GM23338 (cell line): ENCODE results near the gene ADAMTS8. TPM values are rescaled to one million over a fixed set of nuclear protein-coding genes. Genes with fewer than 3 reads are reported as not detected.

Experiments used
- ATAC-seq: fragments of 200-7000 bp; cut with Tn5 transposase; 3 replicates; pipeline ENCODE4 v1.9.1; 2020
- DNase-seq: peaks from one replicate; pipeline ENCODE4 v3.0.0-alpha.2; 2015; ENCODE audit warnings: low spot score
- H2AFZ ChIP-seq: fragments of 200-600 bp; sonication (generic); 2 replicates; pipeline ENCODE4 v1.8.0; 2016; ENCODE audit warnings: antibody characterized with exemption, mild to moderate bottlenecking, moderate library complexity
- H3F3A ChIP-seq: fragments of 200-600 bp; sonication (generic); replicated peaks from 2 replicates; pipeline ENCODE4 v1.8.0; 2017; ENCODE audit warnings: antibody characterized with exemption, mixed run types, low read depth
- H3K27ac ChIP-seq: fragments of 200-600 bp; sonication (generic); 2 replicates; pipeline ENCODE4 v1.6.1; 2016; ENCODE audit warnings: low read depth
- H3K27me3 ChIP-seq: fragments of 200-600 bp; sonication (generic); 2 replicates; pipeline ENCODE4 v1.8.0; 2016; ENCODE audit warnings: mild to moderate bottlenecking, mixed run types, moderate library complexity; ENCODE audit not compliant: insufficient read depth
- H3K36me3 ChIP-seq: fragments of 200-600 bp; sonication (generic); 2 replicates; pipeline ENCODE4 v1.8.0; 2016; ENCODE audit warnings: mild to moderate bottlenecking; ENCODE audit not compliant: insufficient read depth
- H3K4me1 ChIP-seq: fragments of 200-600 bp; sonication (generic); 2 replicates; pipeline ENCODE4 v1.8.0; 2016; ENCODE audit warnings: mild to moderate bottlenecking, moderate library complexity; ENCODE audit not compliant: insufficient read depth
- H3K4me2 ChIP-seq: fragments of 200-600 bp; sonication (generic); 2 replicates; pipeline ENCODE4 v1.7.1; 2017; ENCODE audit warnings: mixed run types
- H3K4me3 ChIP-seq: fragments of 200-600 bp; sonication (generic); 2 replicates; pipeline ENCODE4 v1.6.1; 2016; ENCODE audit warnings: mixed run types
- H3K79me2 ChIP-seq: fragments of 200-600 bp; sonication (generic); replicated peaks from 2 replicates; pipeline ENCODE4 v1.8.0; 2017; ENCODE audit warnings: mild to moderate bottlenecking; ENCODE audit not compliant: insufficient read depth
- H3K9me2 ChIP-seq: fragments of 200-600 bp; sonication (generic); 2 replicates; pipeline ENCODE4 v1.8.0; 2017; ENCODE audit not compliant: insufficient read depth
- H4K20me1 ChIP-seq: fragments of 200-600 bp; sonication (generic); replicated peaks from 2 replicates; pipeline ENCODE4 v1.8.0; 2017; ENCODE audit warnings: mild to moderate bottlenecking; ENCODE audit not compliant: insufficient read depth
- H3K27ac Mint-ChIP-seq: 2 replicates; pipeline ENCODE4 v1.8.0; 2020; ENCODE audit warnings: inconsistent platforms, mild to moderate bottlenecking, moderate library complexity, mixed read lengths
- H3K27me3 Mint-ChIP-seq: 3 replicates; pipeline ENCODE4 v1.8.0; 2022; ENCODE audit warnings: low read depth, mild to moderate bottlenecking, moderate library complexity, mixed read lengths, inconsistent platforms; ENCODE audit not compliant: insufficient read depth, poor library complexity
- H3K36me3 Mint-ChIP-seq: 3 replicates; pipeline ENCODE4 v1.8.0; 2021; ENCODE audit warnings: low read depth, mild to moderate bottlenecking, inconsistent platforms, moderate library complexity, mixed read lengths
- H3K4me1 Mint-ChIP-seq: 3 replicates; pipeline ENCODE4 v1.8.0; 2020; ENCODE audit warnings: mild to moderate bottlenecking, inconsistent platforms, mixed read lengths
- H3K4me3 Mint-ChIP-seq: 3 replicates; pipeline ENCODE4 v1.8.0; 2021; ENCODE audit warnings: moderate library complexity, mild to moderate bottlenecking, inconsistent platforms, mixed read lengths
- H3K9me3 Mint-ChIP-seq: 3 replicates; pipeline ENCODE4 v1.8.0; 2020; ENCODE audit warnings: moderate library complexity, mild to moderate bottlenecking, inconsistent platforms, mixed read lengths
- CREB1 ChIP-seq: fragments of 250-450 bp; sonication (Bioruptor Pico); IDR thresholded peaks from 2 replicates; pipeline ENCODE4 v1.5.0; 2020; ENCODE audit warnings: low read depth, mild to moderate bottlenecking, moderate library complexity
- EZH2 ChIP-seq: fragments of 200-600 bp; sonication (generic); IDR thresholded peaks from one replicate; pipeline ENCODE4 v1.8.0; 2017; ENCODE audit warnings: antibody characterized with exemption, mild to moderate bottlenecking, low read depth; ENCODE audit not compliant: unreplicated experiment
- JUNB ChIP-seq: IDR thresholded peaks from one replicate; pipeline ENCODE4 v1.6.1; 2016; ENCODE audit warnings: antibody characterized with exemption; ENCODE audit not compliant: unreplicated experiment
- NANOG ChIP-seq: IDR thresholded peaks from 2 replicates; pipeline ENCODE4 v1.6.1; 2016; ENCODE audit warnings: antibody characterized with exemption, borderline replicate concordance
- POLR2AphosphoS5 ChIP-seq: IDR thresholded peaks from 2 replicates; pipeline ENCODE4 v1.6.1; 2016; ENCODE audit warnings: antibody characterized with exemption, low read depth
- ZNF331 ChIP-seq: fragments of 250-450 bp; sonication (Bioruptor Pico); IDR thresholded peaks from 2 replicates; pipeline ENCODE4 v1.5.0; 2020; ENCODE audit warnings: low read depth, mild to moderate bottlenecking, moderate library complexity
- polyA plus RNA-seq: library from polyadenylated mRNA; unstranded; fragments of >200 nt; fragmentation: Nextera tagmentation; extraction: Ambion mirVana; gene quantifications from 2 replicates; pipeline ENCODE4 v1.2.1, GENCODE V29; 2016
- total RNA-seq: library from RNA; depleted of rRNA; stranded (reverse); fragments of >200 nt; shearing (Covaris generic); gene quantifications from 2 replicates; pipeline ENCODE4 v1.2.3, GENCODE V29; 2014
- TF ChIP-seq, protein P1 (sequence below): fragments of 250-450 bp; sonication (Bioruptor Pico); IDR thresholded peaks from 2 replicates; pipeline ENCODE4 v1.5.0; 2020; ENCODE audit warnings: mild to moderate bottlenecking, moderate library complexity
- TF ChIP-seq, protein P2 (sequence below): IDR thresholded peaks from 2 replicates; pipeline ENCODE4 v1.6.1; 2016; ENCODE audit warnings: antibody characterized with exemption
- TF ChIP-seq, protein P3 (sequence below), 2 experiments: fragments of 200-600 bp in 1 of 2; sonication (generic) in 1 of 2; conservative IDR thresholded peaks; 2 replicates each; pipeline versions ENCODE4 v1.5.1 to v1.6.1; 2016 to 2017; ENCODE audit warnings: antibody characterized with exemption in 2 of 2, low read depth in 2 of 2, mild to moderate bottlenecking in 2 of 2, moderate library complexity in 1 of 2
- TF ChIP-seq, protein P4 (sequence below): IDR thresholded peaks from one replicate; pipeline ENCODE4 v1.6.1; 2018; ENCODE audit warnings: antibody characterized with exemption; ENCODE audit not compliant: unreplicated experiment

Gene ADAMTS8
- total and polyA plus RNA-seq, 2 experiments from 2014 or later, result 7.5 to 16.2 TPM

DNA sequence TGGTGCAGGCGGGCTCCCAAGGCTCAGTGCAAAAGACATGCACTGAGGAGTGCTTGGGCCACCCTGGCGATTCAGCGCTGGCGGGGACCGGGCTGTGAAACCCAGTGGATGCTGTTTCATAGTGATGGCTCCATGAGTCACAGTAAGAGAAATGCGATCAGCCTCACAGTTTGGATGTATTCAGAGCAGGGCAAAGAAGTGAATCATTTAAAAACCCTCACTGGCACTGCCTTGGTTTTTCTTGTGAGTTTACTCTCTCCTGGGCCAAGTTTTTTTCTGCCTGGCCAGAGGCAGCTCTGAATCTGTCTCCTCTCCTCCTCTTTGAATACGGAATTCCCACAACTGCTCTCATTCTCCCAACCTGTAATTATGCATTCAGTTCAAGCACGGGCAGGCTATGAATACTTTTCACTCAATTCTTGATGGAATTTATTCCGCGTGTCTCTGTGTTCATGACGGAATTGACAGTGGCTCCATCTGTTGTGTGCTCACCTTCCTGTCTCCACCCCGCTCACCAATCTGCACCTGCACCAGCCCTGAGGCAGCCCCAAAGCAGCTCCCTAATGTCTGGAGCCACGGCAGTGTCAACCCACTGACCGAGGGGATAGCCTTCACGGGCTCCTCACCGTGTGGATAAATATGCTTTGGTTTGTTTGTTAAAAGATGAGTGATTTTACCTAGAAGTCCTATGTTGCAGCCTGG lies 14.9 kb downstream of the ADAMTS8 start:
- H3K27me3 Mint-ChIP-seq, result peaks cover 6% of the 10 kb centered on the region
- no peak overlapping the region for H3K4me2 ChIP-seq
- H3K36me3 Mint-ChIP-seq, result peaks cover 31% of the 10 kb centered on the region
- no peaks in the 10 kb centered on the region for H3K4me1 ChIP-seq
- no peaks in the 10 kb centered on the region for H4K20me1 ChIP-seq
- H3K36me3 ChIP-seq, result no peaks in the 10 kb centered on the region; the same call in 1 of the 2 replicates
- H3K27ac ChIP-seq, result peak overlapping the region; percentile 63; the same call in 1 of the 2 replicates
- H3K79me2 ChIP-seq, result no peaks in the 10 kb centered on the region
- H2AFZ ChIP-seq, result no peak overlapping the region
- H3K9me2 ChIP-seq, result no peaks in the 10 kb centered on the region
- H3K4me3 Mint-ChIP-seq, result no peak overlapping the region
- peak; percentile 17; the same call in 1 of the 3 replicates for ATAC-seq
- H3K9me3 Mint-ChIP-seq, result no peaks in the 10 kb centered on the region
- DNase-seq, result no peak
- H3K4me3 ChIP-seq, result no peak overlapping the region
- no peak for TF ChIP-seq POLR2AphosphoS5
- TF ChIP-seq, protein P1, sequence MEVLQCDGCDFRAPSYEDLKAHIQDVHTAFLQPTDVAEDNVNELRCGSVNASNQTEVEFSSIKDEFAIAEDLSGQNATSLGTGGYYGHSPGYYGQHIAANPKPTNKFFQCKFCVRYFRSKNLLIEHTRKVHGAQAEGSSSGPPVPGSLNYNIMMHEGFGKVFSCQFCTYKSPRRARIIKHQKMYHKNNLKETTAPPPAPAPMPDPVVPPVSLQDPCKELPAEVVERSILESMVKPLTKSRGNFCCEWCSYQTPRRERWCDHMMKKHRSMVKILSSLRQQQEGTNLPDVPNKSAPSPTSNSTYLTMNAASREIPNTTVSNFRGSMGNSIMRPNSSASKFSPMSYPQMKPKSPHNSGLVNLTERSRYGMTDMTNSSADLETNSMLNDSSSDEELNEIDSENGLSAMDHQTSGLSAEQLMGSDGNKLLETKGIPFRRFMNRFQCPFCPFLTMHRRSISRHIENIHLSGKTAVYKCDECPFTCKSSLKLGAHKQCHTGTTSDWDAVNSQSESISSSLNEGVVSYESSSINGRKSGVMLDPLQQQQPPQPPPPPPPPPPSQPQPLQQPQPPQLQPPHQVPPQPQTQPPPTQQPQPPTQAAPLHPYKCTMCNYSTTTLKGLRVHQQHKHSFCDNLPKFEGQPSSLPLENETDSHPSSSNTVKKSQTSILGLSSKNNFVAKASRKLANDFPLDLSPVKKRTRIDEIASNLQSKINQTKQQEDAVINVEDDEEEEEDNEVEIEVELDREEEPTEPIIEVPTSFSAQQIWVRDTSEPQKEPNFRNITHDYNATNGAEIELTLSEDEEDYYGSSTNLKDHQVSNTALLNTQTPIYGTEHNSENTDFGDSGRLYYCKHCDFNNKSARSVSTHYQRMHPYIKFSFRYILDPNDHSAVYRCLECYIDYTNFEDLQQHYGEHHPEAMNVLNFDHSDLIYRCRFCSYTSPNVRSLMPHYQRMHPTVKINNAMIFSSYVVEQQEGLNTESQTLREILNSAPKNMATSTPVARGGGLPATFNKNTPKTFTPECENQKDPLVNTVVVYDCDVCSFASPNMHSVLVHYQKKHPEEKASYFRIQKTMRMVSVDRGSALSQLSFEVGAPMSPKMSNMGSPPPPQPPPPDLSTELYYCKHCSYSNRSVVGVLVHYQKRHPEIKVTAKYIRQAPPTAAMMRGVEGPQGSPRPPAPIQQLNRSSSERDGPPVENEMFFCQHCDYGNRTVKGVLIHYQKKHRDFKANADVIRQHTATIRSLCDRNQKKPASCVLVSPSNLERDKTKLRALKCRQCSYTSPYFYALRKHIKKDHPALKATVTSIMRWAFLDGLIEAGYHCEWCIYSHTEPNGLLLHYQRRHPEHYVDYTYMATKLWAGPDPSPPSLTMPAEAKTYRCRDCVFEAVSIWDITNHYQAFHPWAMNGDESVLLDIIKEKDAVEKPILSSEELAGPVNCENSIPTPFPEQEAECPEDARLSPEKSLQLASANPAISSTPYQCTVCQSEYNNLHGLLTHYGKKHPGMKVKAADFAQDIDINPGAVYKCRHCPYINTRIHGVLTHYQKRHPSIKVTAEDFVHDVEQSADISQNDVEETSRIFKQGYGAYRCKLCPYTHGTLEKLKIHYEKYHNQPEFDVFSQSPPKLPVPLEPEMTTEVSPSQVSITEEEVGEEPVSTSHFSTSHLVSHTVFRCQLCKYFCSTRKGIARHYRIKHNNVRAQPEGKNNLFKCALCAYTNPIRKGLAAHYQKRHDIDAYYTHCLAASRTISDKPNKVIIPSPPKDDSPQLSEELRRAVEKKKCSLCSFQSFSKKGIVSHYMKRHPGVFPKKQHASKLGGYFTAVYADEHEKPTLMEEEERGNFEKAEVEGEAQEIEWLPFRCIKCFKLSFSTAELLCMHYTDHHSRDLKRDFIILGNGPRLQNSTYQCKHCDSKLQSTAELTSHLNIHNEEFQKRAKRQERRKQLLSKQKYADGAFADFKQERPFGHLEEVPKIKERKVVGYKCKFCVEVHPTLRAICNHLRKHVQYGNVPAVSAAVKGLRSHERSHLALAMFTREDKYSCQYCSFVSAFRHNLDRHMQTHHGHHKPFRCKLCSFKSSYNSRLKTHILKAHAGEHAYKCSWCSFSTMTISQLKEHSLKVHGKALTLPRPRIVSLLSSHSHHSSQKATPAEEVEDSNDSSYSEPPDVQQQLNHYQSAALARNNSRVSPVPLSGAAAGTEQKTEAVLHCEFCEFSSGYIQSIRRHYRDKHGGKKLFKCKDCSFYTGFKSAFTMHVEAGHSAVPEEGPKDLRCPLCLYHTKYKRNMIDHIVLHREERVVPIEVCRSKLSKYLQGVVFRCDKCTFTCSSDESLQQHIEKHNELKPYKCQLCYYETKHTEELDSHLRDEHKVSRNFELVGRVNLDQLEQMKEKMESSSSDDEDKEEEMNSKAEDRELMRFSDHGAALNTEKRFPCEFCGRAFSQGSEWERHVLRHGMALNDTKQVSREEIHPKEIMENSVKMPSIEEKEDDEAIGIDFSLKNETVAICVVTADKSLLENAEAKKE (CRISPR knock-in tag), result no peak
- TF ChIP-seq, protein P2, sequence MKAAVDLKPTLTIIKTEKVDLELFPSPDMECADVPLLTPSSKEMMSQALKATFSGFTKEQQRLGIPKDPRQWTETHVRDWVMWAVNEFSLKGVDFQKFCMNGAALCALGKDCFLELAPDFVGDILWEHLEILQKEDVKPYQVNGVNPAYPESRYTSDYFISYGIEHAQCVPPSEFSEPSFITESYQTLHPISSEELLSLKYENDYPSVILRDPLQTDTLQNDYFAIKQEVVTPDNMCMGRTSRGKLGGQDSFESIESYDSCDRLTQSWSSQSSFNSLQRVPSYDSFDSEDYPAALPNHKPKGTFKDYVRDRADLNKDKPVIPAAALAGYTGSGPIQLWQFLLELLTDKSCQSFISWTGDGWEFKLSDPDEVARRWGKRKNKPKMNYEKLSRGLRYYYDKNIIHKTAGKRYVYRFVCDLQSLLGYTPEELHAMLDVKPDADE, result no peak
- TF ChIP-seq, protein P3, sequence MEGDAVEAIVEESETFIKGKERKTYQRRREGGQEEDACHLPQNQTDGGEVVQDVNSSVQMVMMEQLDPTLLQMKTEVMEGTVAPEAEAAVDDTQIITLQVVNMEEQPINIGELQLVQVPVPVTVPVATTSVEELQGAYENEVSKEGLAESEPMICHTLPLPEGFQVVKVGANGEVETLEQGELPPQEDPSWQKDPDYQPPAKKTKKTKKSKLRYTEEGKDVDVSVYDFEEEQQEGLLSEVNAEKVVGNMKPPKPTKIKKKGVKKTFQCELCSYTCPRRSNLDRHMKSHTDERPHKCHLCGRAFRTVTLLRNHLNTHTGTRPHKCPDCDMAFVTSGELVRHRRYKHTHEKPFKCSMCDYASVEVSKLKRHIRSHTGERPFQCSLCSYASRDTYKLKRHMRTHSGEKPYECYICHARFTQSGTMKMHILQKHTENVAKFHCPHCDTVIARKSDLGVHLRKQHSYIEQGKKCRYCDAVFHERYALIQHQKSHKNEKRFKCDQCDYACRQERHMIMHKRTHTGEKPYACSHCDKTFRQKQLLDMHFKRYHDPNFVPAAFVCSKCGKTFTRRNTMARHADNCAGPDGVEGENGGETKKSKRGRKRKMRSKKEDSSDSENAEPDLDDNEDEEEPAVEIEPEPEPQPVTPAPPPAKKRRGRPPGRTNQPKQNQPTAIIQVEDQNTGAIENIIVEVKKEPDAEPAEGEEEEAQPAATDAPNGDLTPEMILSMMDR (conservative IDR thresholded peaks at IDR 0.05; ENCODE audit: low read depth in 2 of 2), result no peak
- no peak for TF ChIP-seq ZNF331 (CRISPR knock-in tag)
- no peak for TF ChIP-seq JUNB
- TF ChIP-seq CREB1 (CRISPR knock-in tag), result no peak
- TF ChIP-seq, protein P4, sequence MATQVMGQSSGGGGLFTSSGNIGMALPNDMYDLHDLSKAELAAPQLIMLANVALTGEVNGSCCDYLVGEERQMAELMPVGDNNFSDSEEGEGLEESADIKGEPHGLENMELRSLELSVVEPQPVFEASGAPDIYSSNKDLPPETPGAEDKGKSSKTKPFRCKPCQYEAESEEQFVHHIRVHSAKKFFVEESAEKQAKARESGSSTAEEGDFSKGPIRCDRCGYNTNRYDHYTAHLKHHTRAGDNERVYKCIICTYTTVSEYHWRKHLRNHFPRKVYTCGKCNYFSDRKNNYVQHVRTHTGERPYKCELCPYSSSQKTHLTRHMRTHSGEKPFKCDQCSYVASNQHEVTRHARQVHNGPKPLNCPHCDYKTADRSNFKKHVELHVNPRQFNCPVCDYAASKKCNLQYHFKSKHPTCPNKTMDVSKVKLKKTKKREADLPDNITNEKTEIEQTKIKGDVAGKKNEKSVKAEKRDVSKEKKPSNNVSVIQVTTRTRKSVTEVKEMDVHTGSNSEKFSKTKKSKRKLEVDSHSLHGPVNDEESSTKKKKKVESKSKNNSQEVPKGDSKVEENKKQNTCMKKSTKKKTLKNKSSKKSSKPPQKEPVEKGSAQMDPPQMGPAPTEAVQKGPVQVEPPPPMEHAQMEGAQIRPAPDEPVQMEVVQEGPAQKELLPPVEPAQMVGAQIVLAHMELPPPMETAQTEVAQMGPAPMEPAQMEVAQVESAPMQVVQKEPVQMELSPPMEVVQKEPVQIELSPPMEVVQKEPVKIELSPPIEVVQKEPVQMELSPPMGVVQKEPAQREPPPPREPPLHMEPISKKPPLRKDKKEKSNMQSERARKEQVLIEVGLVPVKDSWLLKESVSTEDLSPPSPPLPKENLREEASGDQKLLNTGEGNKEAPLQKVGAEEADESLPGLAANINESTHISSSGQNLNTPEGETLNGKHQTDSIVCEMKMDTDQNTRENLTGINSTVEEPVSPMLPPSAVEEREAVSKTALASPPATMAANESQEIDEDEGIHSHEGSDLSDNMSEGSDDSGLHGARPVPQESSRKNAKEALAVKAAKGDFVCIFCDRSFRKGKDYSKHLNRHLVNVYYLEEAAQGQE, result no peak
- TF ChIP-seq EZH2, result no peak
- no peak for TF ChIP-seq NANOG
- H3K4me1 Mint-ChIP-seq, result peaks cover 29% of the 10 kb centered on the region
- H3K27me3 ChIP-seq, result no peaks in the 10 kb centered on the region
- peak overlapping the region; percentile 50; the same call in 1 of the 2 replicates for H3K27ac Mint-ChIP-seq
- no peaks in the 10 kb centered on the region for H3F3A ChIP-seq
